Mucosa of rectum (tissue), 2 donors: ENCODE measurements around the gene NDUFA6.

ENCODE experiments used
- H3K27ac ChIP-seq, 2 donors: one replicate each; pipeline ENCODE4 v1.7.0; 2013; ENCODE audit warnings: inconsistent platforms in 2 of 2, low read depth in 2 of 2, low read length in 2 of 2
- H3K27me3 ChIP-seq, 2 donors: one replicate each; pipeline ENCODE4 v1.7.0; 2013; ENCODE audit warnings: low read length in 2 of 2; ENCODE audit not compliant: control insufficient read depth in 2 of 2, insufficient read depth in 2 of 2
- H3K36me3 ChIP-seq, 2 donors: one replicate each; pipeline ENCODE4 v1.7.0; 2013; ENCODE audit warnings: low read length in 2 of 2; ENCODE audit not compliant: control insufficient read depth in 2 of 2, insufficient read depth in 2 of 2
- H3K4me1 ChIP-seq, 2 donors: one replicate each; pipeline ENCODE4 v1.7.0; 2013; ENCODE audit warnings: low read length in 2 of 2, mild to moderate bottlenecking in 1 of 2; ENCODE audit not compliant: control insufficient read depth in 2 of 2, insufficient read depth in 2 of 2
- H3K4me3 ChIP-seq, 2 donors: one replicate each; pipeline ENCODE4 v1.7.0; 2013; ENCODE audit warnings: low read length in 2 of 2
- H3K9ac ChIP-seq, 2 donors: one replicate each; pipeline ENCODE4 v1.7.0; 2013; ENCODE audit warnings: low read length in 2 of 2, low read depth in 1 of 2, mild to moderate bottlenecking in 1 of 2
- H3K9me3 ChIP-seq, 2 donors: one replicate each; pipeline ENCODE4 v1.7.0; 2013; ENCODE audit warnings: low read length in 2 of 2; ENCODE audit not compliant: control insufficient read depth in 2 of 2
- donor health status: healthy.
- donor health status: Normal muscosa, but diverticular disease.

The NDUFA6 gene

DNA sequence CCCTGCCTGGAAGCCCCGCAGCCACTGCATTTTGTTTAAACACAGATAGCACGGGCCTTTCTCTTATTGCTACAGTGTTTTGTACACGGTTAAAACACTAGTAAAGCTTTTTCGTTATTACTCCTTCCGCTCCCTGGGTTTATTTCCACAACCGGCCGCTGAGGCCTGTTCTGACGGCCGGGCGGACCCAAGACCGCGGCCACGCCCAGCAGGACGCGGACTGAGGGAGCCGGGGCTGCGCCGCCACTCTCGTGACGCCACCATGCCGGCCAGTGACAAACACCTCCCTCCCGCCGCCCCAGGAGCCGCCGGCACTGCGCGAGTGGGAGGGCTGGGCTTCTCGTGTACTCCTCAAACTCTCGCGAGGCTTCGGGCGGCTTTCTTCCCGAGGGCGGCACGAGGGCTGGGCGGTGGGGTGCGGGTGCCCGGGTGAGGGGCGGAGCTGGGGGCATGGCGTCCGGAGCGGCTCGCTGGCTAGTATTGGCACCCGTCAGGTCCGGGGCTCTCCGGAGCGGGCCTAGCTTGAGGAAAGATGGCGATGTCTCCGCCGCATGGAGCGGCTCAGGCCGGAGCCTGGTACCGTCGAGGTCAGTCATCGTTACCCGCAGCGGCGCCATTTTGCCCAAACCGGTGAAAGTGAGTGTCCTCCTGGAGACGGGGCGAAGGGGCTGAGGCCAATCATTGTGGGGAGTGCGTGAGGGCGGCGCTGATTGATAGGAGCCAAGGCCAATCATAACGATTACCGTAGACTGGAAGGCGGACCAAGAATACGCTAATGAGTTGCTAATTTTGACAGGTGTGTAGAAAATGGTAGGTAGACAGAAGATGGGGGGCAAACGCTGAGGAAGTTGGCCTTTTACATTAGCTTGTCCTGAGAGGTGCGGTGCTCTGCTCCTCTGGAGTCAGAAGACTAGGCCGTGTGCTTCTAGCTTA is 11.0 kb downstream of the NDUFA6 start, which contains the start of gene SMDT1:
Gene SMDT1 (plus strand): TSS at position 382 of the 933 bp plus-strand sequence. CDS start 69 bp downstream, at position 451.
- Histone ChIP-seq H3K9ac (peak within 1 kb of the TSS; percentile 94 to 96), H3K4me1 (peaks cover 21 to 26% of the 10 kb centered on the region in 2 donors), H3K9me3 (no peaks in the 10 kb centered on the region), H3K27me3 (no peaks in the 10 kb centered on the region), H3K4me3 (peak within 1 kb of the TSS; percentile 86 to 98), H3K36me3 (peaks cover 17 to 27% of the 10 kb centered on the region in 2 donors), H3K27ac (peak within 1 kb of the TSS; percentile 99)

DNA sequence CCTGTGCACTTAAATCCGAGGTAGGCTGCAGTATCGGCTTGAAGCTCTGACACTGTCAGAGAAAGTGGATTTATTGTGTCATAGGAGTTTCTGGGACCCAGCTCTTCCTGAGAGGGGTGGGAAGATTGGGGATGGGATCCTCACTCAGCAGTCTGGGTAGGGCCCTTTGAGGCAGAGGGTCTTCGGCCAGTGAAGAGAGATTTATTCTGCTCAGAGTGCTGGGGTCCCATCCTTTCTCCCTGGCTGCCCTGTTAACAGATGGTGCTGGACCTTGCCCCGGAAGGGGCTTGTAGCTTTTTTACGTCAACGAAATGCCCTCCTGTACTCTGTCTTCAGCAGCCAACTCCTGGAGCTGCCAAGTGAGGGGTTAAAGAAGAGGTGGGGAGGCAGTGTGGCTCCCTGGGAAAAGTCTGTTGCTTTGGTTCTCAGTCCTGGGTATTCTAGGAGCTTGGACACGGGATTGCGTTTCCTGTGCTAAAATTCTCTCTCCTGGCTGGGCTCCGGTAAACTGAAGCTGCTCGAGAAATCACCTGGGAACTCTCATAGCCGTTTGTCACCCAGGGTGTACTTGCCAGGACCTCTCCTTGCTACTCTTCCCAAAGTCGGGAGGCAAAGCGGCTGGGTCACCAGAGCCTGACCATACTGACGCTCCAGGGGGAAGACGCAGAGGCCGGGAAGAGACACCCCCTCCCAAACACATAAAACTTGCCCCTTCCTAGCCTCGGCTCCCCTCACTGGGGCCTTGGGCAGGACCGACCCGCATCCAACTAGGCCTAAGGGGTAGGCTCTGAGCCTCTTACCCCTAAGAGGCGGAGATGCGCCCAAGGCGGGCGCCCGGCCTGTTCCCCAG is 11.9 kb downstream of the NDUFA6 start:
- H3K36me3 ChIP-seq = peaks cover 15 to 24% of the 10 kb centered on the region in 2 donors
- peak overlapping the region; percentile 99 for H3K27ac ChIP-seq
- H3K9ac ChIP-seq = peak overlapping the region; percentile 94 to 96
- no peaks in the 10 kb centered on the region for H3K27me3 ChIP-seq
- no peaks in the 10 kb centered on the region for H3K9me3 ChIP-seq
- peak overlapping the region; percentile 75 to 98 for H3K4me3 ChIP-seq
- H3K4me1 ChIP-seq = peaks cover 24 to 31% of the 10 kb centered on the region in 2 donors

DNA sequence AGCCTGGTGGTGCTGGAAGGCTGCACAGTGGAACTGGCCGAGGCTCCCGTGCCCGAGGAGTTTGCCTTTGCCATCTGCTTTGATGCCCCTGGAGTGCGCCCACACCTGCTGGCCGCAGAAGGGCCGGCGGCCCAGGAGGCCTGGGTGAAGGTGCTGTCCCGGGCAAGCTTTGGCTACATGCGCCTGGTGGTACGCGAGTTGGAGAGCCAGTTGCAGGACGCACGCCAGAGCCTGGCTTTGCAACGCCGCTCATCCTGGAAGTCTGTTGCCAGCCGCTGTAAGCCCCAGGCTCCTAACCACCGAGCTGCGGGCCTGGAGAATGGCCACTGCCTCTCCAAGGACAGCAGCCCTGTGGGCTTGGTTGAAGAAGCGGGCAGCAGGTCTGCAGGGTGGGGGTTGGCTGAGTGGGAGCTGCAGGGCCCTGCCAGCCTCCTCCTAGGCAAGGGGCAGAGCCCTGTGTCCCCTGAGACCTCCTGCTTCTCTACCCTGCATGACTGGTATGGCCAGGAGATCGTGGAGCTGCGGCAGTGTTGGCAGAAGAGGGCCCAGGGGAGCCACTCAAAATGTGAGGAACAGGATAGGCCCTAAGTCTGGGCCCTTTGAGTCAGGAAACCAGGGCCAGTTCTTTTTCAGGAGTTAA is 13.0 kb downstream of the NDUFA6 start:
- no peaks in the 10 kb centered on the region for H3K27me3 ChIP-seq
- peaks cover 29 to 33% of the 10 kb centered on the region in 2 donors for H3K4me1 ChIP-seq
- H3K36me3 ChIP-seq = peaks cover 10 to 14% of the 10 kb centered on the region in 2 donors
- H3K4me3 ChIP-seq = no peak overlapping the region
- H3K27ac ChIP-seq = peak overlapping the region in 1 of 2 donors; percentile 99
- H3K9me3 ChIP-seq = no peaks in the 10 kb centered on the region
- H3K9ac ChIP-seq = peak overlapping the region in 1 of 2 donors; percentile 34

DNA sequence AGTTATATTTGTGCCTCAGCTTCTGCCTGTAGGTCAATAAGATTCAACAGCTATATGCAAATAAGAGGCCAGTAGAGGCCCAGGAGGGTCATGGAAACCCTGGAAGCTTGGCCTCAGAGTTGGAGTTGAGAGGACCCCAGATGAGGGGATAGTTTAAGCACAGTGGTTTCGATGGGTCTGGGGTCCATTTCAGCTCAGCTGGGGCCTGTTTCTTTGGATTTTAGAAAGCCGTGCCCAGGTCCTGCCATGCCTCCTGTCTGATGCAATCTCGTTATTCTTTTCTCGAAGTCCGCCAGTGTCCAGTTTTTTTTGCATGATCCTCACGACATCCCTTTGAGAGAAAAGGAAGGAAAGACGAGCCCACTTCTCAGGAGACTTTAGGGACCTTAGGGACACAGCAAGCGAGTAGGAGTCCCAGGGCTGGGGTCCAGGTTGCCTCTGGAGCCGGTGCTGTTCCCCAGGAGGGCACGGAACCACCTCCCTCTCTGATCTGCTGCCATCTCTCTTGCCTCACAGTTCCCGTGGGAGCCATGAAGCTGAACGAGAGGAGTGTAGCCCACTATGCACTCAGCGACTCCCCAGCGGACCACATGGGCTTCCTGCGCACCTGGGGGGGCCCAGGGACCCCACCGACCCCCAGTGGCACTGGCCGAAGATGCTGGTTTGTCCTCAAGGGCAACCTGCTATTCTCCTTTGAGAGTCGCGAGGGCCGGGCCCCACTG is 13.6 kb downstream of the NDUFA6 start:
- Histone ChIP-seq H3K9ac (no peak overlapping the region), H3K9me3 (no peaks in the 10 kb centered on the region), H3K4me3 (no peak overlapping the region), H3K27ac (no peak overlapping the region), H3K36me3 (peaks cover 7 to 9% of the 10 kb centered on the region in 2 donors), H3K4me1 (peaks cover 29 to 33% of the 10 kb centered on the region in 2 donors), H3K27me3 (no peaks in the 10 kb centered on the region)

DNA sequence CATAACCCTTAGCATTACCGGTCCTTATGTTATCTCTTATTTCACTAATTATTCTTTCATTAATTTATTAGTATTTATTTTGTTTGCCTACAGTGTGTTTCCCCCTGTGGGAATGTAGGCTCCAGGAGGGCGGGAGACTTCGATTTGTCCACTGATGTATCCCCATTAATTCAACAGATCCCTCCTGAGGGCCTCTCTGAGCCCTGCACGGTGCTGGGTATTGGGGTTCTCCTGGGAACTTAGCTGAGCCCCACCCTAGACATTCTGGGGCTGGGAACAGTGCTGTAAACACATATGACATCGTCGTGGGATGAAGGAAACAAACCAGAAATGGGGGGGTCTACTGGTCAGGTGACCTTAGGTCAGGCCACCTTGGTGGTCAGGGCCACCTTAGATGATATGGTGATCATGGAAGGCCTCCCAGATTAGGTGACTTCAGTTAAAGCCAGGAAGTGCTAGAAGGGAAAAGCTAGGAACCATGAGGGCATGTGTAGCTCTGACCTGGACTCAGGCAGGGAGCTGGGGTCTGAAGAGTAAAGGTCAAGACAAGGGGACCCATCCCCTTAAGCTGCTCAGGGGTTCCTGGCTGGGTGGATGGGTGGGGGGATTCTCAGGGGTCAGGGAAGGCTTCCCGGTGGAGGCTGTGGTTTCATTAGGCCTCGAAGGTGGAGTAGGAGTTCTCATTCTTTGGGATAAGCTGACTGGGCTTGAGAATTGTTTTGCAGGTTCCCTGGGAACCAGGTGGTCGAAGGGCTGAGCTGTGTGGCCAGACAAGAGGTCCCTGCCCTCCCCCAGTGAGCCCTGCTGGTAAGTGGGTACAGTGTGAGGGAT is 15.5 kb downstream of the NDUFA6 start:
- Histone ChIP-seq H3K9me3 (no peaks in the 10 kb centered on the region), H3K27ac (peak overlapping the region; percentile 84), H3K4me3 (peak overlapping the region; percentile 74 to 85), H3K4me1 (peaks cover 33 to 36% of the 10 kb centered on the region in 2 donors), H3K9ac (peak overlapping the region; percentile 80 to 95), H3K27me3 (no peaks in the 10 kb centered on the region), H3K36me3 (peaks cover 6 to 7% of the 10 kb centered on the region in 2 donors)

DNA sequence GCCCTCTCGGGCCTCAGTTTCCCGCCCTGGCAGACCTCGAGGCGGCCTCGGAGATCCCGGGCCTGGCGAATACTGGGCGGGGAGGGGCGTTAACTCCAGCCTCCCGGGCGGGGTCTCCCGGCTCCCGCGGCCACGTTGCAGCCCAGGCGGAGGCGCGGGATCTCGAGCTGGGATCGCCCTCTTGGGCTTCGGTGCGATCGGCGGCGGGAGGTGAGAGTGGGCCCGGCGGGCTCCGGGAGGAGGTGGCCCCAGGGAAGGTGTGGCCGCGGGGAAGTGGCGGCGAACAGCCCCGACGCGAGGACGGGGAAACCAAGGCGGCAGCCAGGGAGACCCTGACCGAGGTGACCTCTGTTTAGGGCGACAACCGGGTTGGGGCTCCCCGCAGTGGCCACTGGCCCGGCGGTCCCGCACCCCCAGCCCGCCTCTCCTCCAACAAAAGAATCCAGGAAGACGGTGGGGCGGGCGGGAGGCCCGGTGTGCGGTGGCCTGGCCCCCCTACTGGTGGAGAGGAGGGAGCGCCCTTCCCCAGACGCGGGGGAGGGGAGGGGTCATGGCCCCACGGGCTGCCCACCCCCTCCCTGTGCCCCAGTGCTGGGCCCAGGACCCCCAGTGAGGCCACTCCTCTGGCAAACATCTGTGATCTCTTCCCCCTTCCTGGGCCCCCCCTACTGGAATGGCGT is 16.3 kb downstream of the NDUFA6 start, which contains the start of gene PHETA2:
Gene PHETA2 (plus strand): TSS at position 117 of the 680 bp plus-strand sequence. CDS start 3,046 bp downstream, outside the sequence.
- peaks cover 39 to 42% of the 10 kb centered on the region in 2 donors for H3K4me1 ChIP-seq
- H3K4me3 ChIP-seq = peak within 1 kb of the TSS; percentile 74 to 85
- peak within 1 kb of the TSS; percentile 80 to 95 for H3K9ac ChIP-seq
- H3K36me3 ChIP-seq = peaks cover 6 to 7% of the 10 kb centered on the region in 2 donors
- H3K27me3 ChIP-seq = no peaks in the 10 kb centered on the region
- H3K27ac ChIP-seq = peak within 1 kb of the TSS; percentile 84
- H3K9me3 ChIP-seq = no peaks in the 10 kb centered on the region

DNA sequence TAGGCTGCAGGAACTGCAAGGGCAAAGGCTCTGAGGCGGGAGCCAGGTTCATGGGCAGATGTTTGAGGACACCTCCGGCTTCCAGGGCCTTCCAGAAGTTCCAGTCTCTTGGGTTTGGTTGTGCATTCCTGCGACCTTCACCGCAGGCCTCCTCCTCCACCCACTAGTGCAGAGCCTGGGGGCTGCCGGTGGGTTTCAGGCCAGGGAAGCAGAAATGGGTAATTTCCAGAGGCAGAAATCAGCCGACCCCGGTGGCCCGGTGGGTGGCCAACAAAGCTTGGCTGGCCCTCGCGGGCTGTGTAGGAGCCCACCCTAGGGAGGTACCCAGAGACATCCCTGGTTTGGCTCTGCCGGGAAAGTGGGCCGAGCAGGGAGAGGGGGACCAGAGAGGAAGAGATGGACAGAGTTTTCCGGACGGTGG is 16.9 kb downstream of the NDUFA6 start:
- H3K4me1 ChIP-seq = peaks cover 34 to 35% of the 10 kb centered on the region in 2 donors
- peak overlapping the region; percentile 84 for H3K27ac ChIP-seq

DNA sequence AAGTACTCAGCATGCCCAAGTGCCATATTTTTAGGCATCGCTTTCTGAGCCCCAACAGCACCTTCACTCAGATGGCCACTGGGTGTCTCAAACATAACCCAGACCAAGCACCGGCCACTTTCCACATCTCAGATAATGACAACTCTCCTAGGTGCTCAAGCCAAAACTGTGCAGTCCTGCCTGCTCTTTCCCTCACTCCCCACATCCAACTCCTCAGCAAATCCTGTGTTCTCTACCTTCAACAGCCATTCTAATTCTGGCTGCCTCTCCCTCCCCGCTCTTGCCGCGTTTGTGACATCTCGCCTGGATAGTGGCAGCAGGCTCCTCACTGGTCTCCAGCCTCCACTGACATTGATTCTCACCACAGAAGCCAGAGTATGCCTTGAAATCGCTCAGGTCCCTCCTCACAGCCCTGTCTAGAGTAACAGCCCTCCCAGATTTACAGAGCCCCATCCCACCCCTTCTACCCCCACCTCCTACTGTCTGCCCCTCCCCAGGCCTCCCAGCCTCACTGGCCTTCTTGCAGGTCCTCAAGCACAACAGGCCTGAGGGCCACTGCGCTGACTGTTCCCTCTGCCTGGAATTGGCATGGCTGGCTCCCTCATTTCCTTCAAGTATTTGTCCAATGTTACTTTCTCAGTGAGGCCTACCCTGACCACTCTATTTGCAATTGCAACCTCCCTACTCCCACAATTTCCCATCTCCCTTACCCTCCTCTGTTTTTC is 17.8 kb downstream of the NDUFA6 start:
- no peak overlapping the region for H3K4me3 ChIP-seq
- H3K27ac ChIP-seq = no peak overlapping the region
- H3K9me3 ChIP-seq = no peaks in the 10 kb centered on the region
- no peaks in the 10 kb centered on the region for H3K27me3 ChIP-seq
- no peak overlapping the region for H3K9ac ChIP-seq
- H3K4me1 ChIP-seq = peaks cover 27 to 30% of the 10 kb centered on the region in 2 donors
- H3K36me3 ChIP-seq = peaks cover 3 to 7% of the 10 kb centered on the region in 2 donors

More for the DNA sequence above, 16.9 kb downstream of the NDUFA6 start:
- Histone ChIP-seq H3K9me3 (no peaks in the 10 kb centered on the region), H3K9ac (peak overlapping the region; percentile 80 to 95), H3K36me3 (peaks cover 6 to 7% of the 10 kb centered on the region in 2 donors), H3K27me3 (no peaks in the 10 kb centered on the region), H3K4me3 (peak overlapping the region; percentile 74 to 85)
